Ovary (tissue), 3 donors: ENCODE data around the gene STRN.

Experiments used
- POLR2A ChIP-seq: fragments of 450-650 bp; IDR thresholded peaks from one replicate; pipeline ENCODE4 v1.6.1; 2017; ENCODE audit warnings: antibody characterized with exemption, mild to moderate bottlenecking, moderate library complexity
- TF ChIP-seq, protein P1 (sequence below), 3 donors: fragments of 450-650 bp in 2 of 3; fragments of 200-600 bp in 1 of 3; IDR thresholded peaks; one replicate each; pipeline versions ENCODE4 v1.5.1 to v1.8.0; 2016 to 2022; ENCODE audit warnings: antibody characterized with exemption in 3 of 3, mild to moderate bottlenecking in 1 of 3
- donor health status: DM: no; HTN: no; CAD: no.

DNA sequence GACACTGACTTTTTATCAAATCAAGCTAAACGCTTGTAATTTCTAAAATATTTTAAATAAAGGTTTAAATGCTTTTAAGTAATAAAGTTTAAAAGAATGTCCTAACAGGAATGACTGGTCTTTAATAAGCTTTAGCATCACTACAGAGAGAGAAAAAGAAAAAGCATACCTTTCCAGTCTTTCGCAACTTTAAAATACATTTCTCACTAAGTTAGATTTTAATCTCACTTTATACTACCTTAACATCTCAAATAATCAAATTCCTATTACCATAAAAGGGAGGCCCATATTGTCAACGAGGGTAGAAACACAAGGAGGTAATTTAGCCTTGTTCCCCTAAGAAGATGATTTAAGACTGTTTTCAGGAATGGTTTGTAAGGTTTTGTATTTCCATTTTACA is 80.7 kb downstream of the STRN start:
- TF ChIP-seq POLR2A: no peak
- TF ChIP-seq, protein P1, sequence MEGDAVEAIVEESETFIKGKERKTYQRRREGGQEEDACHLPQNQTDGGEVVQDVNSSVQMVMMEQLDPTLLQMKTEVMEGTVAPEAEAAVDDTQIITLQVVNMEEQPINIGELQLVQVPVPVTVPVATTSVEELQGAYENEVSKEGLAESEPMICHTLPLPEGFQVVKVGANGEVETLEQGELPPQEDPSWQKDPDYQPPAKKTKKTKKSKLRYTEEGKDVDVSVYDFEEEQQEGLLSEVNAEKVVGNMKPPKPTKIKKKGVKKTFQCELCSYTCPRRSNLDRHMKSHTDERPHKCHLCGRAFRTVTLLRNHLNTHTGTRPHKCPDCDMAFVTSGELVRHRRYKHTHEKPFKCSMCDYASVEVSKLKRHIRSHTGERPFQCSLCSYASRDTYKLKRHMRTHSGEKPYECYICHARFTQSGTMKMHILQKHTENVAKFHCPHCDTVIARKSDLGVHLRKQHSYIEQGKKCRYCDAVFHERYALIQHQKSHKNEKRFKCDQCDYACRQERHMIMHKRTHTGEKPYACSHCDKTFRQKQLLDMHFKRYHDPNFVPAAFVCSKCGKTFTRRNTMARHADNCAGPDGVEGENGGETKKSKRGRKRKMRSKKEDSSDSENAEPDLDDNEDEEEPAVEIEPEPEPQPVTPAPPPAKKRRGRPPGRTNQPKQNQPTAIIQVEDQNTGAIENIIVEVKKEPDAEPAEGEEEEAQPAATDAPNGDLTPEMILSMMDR (IDR thresholded peaks at IDR 0.05): no peak
